HG02970 (cell line): Measurements from ENCODE around the gene KCNC4.

Experiments
- ATAC-seq: cut with Tn5 transposase; IDR thresholded peaks from one replicate; pipeline ENCODE4 v1.9.1; 2021; ENCODE audit warnings: mild to moderate bottlenecking, moderate library complexity, moderate number of reproducible peaks; ENCODE audit not compliant: unreplicated experiment, low FRiP score

KCNC4 gene

GRCh38 chr1:110187139-110187890 is 22.8 kb upstream of the KCNC4 start:
- ATAC-seq, result no peak

DNA sequence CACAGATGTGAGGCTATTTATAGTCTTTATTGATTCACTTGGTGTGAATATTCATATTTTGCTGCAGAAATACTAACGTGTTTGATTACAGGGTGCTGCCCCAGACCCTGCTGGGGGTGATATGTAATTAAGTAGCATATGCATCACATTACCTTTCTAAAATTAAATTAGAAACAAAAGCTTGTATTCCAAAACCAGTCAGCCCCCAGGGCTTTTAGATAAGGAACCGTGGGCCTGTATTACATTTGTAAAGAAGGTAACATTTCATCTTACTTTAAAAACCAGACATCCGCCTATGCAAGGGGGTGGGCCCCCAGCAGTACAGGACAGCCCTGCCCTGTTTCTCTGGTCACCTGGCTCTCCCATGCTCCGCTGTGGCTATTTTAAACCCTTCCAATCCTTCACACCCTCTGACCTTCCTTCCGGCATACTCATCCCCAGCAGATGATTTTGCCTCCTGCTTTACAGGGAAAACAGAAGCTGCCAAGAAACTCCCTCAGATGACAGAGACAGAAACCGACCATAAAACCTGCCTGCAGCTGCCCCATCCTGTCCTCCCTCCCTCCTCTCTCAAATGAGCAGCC is 22.0 kb upstream of the KCNC4 start:
- ATAC-seq, result no peak

GRCh38 chr1:110189181-110189580 is 20.9 kb upstream of the KCNC4 start:
- no peak for ATAC-seq

DNA sequence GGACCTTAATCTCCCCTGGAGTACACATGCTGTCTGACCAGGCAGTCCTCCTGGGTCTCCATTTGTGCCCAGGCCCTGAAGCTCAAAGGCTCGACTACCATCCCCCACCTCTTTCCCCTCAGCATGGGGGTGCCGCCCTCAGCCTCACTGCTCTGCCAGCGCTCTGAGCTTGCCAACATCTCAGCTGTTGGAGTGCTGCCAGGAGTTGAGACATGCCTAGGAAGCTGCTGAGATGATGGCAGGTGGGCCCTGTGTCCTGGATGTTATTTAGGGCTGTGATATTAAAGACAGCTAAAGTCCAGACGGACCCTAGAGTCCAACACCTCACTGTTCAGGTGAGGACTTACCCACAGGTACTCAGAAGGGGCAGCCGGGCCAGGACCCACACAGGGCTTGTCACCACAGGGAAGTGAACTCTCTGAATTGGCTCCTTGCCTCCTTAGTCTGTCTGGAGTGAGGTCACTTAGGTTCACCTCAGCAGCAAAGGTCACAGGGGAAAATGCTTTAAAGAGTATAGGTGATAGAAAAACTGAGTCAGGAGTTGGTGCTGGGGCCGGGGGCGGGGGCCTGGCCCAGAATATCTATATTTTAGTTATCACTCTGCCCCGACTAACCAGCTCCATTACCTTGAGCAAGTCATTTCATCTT is 19.7 kb upstream of the KCNC4 start:
- no peak for ATAC-seq

DNA sequence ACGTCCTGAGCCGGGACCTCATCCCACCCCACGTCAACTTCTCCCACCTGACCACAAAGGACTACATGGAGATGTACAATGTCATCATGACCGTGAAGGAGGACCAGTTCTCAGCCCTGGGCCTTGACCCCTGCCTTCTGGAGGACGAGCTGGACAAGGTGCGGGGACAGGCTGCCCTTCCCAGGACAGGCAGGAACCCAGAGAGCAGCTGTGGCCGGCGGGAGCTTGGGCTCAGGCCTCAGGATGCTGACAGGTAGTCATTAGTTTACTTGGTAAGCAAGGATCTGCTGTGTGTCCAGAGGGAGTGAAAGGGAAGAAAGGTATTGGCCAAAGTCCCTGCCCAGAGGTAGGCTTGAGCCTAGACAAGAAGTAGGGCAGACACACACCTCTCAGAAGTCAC is 17.6 kb upstream of the KCNC4 start:
- no peak for ATAC-seq

DNA sequence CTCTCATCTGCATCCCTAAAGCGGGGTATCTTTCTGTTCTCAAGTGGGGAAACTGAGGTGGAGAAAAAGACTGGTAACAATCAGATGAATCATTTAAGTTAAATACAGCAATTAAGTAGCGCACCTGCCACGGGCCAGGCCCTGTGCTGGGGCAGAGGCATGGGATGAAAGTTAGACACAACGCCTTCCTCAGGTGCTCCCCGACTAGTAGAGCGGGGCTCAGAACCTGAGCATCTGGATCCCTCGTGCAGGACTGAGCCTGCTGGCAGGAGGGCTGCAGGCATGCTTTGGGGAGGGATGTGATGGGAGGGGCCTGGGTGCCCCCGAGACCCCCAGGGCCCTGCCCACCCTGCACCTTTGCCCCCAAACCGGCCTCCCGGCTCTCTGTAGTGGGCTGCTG is 14.9 kb upstream of the KCNC4 start:
- no peak for ATAC-seq

DNA sequence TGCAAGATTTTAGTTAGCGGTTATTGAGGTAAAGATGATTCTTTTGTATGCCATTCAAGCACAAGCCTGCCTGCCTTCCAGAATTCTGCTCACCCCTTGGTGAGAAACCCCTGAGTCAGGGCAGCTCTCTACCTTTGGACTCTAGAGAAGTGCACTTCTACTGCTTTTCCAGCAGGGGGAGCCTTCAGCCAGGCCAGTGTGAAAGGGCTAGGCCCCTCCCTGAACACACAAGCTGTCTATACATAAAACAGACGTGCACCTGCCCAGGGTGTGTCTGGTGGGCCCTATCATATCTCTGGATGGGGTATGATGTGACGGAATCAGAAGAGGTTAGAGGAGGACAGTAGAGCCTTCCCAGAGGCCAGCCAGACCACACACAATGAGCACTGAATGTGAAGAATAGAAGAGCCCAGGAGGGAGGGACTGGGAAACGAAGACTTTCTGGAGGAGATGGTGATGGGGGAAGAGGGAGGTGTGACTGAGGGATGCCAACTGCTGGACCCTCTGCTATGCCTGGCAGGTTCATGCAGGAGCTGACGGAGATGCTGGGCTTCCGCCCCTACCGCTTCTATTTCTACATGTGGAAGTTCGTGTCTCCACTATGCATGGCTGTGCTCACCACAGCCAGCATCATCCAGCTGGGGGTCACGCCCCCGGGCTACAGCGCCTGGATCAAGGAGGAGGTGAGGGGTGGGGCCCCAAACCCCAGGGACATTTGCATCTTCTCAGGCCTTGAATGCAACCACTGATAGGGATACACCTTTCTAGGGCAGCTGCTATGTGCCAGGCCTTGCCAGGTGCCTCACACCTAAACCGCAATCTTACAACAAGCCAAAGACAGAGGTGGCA is 13.0 kb upstream of the KCNC4 start:
- ATAC-seq, result no peak

DNA sequence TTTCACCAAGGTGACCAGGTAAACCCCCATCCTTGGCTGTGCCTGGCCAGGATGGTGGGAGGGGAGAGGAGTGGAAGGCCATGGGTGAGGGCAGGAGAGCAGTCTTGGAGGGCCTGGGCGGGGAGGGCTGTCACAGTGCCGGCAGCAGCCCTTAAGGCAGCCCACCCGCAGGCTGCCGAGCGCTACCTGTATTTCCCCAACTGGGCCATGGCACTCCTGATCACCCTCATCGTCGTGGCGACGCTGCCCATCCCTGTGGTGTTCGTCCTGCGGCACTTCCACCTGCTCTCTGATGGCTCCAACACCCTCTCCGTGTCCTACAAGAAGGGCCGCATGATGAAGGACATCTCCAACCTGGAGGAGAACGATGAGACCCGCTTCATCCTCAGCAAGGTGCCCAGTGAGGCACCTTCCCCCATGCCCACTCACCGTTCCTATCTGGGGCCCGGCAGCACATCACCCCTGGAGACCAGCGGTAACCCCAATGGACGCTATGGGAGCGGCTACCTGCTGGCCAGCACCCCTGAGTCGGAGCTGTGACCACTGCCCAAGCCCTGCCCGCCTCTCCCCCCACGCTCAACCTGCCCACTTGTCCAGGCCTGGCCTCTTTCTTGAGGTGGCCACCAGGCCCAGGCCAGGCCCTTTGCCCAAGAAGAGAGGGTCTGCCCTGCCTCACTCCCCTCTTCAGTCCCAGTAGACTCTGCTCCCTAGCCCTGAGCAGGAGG is 12.0 kb upstream of the KCNC4 start:
- ATAC-seq, result no peak

- no peak for ATAC-seq
Measured at GRCh38 chr1:110198746-110199145, 11.4 kb upstream of the KCNC4 start.

- ATAC-seq, result no peak
Measured at GRCh38 chr1:110200190-110200589, 9.9 kb upstream of the KCNC4 start.

DNA sequence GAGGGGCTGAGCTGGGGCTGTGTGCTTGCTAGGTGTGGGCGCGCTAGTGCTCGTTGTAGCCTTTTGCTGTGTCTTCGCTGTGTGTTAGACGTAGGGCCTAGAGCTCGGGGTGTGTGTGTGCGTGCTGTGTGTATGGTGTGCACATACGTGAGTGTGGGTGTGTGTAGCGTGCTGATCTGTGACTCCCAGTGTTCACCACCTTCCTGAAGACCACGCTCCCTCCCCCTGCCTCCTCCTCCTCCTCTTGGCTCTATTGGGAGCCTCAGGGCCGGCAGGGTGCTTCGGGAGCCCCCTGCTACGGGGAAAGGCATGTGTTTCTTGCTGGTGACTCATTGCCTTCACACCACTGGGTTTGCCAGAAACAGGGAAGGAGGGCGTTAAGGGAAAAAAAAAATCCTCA is 9.4 kb upstream of the KCNC4 start:
- no peak for ATAC-seq

DNA sequence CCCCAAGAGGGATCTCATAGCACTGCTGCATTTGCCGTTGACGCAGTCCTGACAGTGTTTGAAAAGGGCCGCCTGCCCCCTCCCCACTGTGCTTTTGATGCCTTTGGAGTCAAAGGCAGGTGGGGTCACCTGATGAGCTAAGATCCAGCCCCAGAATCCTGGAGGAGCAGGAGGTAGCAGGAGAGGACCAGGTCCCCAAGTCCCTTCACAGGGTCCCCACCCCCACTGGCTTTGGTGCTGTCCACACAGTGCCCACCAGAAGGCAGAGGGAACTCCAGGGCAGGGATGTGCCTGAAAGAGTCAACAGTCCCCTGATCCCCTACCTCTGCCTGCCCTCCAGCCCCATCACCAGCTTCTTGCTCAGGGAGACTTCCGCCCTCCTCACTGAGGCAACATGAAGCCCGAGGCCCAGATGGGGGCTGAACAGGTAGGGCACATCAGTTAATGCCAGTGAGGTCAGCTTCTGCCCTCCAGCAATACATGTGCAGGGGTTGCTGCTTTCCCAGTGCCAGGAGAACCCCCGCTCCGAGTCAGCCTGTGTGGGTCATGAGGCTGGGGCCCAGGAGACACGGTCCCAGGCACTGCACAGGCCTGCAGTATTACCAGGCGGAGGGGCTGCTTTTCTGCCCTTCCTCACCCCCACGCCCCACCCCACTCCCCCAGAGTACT is 8.8 kb upstream of the KCNC4 start:
- no peak for ATAC-seq

- no peak for ATAC-seq
Measured at GRCh38 chr1:110203021-110203661, 7.0 kb upstream of the KCNC4 start.

DNA sequence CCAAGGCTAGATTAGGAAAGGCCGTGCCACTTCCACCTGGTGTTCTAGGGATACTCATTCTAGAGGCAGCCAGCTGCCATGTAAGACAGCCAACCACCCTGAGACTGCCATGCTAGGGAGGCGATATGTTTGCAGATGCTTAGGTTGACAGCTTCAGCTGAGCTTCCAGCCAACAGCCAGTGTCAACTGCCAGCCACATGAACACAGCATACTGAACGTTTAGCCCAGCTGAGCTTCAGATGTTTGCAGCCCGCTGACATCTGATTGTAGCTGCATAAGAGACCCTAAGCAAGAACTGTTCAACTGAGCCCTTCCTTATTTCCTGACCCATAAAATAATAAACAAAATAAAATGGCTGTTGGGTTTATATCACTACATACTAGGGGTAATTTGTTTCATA is 5.0 kb upstream of the KCNC4 start:
- ATAC-seq, result no peak

DNA sequence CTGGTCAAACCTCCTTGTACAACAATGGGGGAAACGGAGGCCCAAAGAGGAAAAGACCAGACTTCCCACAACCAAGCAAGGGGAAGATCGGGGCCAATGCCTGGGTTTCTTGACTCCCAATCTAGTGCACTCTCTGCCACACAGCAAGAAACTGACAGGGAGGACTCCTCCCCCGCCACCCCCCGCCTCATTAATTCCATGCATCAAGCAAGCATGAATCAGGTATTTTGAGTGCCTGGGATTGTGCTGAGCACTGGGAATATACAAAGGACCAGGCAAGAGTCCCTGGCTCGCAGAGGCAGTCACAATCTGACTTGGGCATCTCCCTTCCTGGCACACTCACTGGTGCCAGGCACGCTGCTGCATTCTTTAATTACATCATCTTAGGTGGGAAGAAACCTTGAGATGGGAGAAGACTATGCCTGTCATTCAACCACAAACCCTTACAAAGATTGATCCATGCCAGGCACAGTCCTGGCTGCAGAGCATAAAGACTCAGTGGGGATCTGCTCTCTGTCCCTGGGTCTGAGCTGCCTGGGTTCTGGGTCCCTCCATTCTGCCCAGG is 4.4 kb upstream of the KCNC4 start:
- no peak for ATAC-seq

DNA sequence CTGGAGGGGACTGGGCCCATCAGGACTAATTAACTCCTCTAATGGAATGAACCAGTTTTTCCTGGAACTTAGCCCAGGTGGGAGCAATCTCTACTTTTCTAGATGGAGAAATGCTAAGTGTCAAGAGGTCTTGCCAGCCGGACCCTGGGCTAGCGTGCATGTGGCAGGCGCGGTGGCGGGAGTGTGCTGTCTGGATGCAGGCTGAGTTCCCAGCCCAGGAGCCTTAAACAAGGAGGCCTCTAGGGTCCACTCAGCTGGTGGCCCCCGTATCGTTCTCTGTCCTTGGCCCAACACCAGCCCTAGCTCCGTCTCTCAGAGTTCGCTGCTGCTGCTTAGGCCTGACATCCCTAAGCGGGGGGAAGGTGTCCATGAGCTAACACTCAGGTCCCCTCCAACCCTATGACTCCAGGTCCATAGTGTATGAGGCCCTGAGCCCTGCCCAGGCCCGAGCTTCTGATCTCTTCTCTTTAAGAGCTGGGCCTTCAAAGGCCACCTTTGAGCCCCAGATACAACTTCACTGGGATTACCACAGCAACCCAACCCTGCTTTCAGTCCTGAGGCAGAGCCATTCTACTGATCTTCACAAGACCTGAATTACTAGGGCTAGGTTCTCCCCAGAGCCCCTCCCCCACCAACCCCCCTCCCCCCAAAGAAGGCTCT is 3.7 kb upstream of the KCNC4 start:
- no peak for ATAC-seq

DNA sequence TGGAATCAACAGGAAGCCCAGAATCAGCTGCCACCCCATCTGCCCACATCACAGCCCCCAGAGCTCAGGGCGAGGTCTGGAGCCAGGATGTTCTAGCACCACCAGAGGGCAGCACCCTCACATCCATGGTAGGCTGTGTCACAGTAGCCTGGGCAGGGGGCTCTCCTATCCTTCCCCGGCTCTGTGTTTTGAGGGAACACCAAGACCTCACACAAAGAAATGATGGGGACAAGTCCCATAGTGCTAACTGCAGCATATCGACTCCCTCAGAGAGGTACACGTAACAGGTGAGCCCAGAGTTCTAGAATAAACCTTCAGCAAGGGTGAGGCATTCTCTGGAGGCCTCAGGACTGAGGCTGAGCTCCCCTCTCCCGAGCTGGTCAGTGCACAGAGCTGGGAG is 2.3 kb upstream of the KCNC4 start:
- ATAC-seq, result no peak

- no peak for ATAC-seq
Measured at GRCh38 chr1:110208916-110209645, 1.0 kb upstream of the KCNC4 start.
